Thoracic aorta (tissue), 2 donors: ENCODE results near the gene FOCAD. TPM values are rescaled to one million over a fixed set of nuclear protein-coding genes. Genes with fewer than 3 reads are reported as not detected.

Source experiments
- ATAC-seq: fragments of 150-250 bp; one replicate; pipeline ENCODE4 v1.8.0; 2017; ENCODE audit warnings: low read depth; ENCODE audit not compliant: insufficient number of reproducible peaks, low FRiP score
- DNase-seq: peaks from one replicate; pipeline ENCODE4 v3.0.0-alpha.2; 2020; ENCODE audit warnings: low spot score
- H3K27ac ChIP-seq, 2 donors: fragments of 200-600 bp; sonication (generic); 1 replicate in 1 of 2; 2 replicates in 1 of 2; pipeline ENCODE4 v1.5.1; 2016; ENCODE audit warnings: mild to moderate bottlenecking in 2 of 2, moderate library complexity in 2 of 2
- H3K27me3 ChIP-seq: fragments of 200-600 bp; sonication (generic); replicated peaks from 2 replicates; pipeline ENCODE4 v1.6.0; 2016; ENCODE audit warnings: mild to moderate bottlenecking; ENCODE audit not compliant: insufficient read depth
- H3K36me3 ChIP-seq: fragments of 200-600 bp; sonication (generic); one replicate; pipeline ENCODE4 v1.5.1; 2016
- H3K4me1 ChIP-seq, 2 donors: fragments of 200-600 bp; sonication (generic); 1 replicate in 1 of 2; 2 replicates in 1 of 2; pipeline versions ENCODE4 v1.5.1 to v1.6.0; 2016; ENCODE audit warnings: low read depth in 2 of 2, mild to moderate bottlenecking in 1 of 2; ENCODE audit not compliant: control insufficient read depth in 1 of 2
- H3K4me3 ChIP-seq: fragments of 200-600 bp; sonication (generic); 2 replicates; pipeline ENCODE4 v1.5.1; 2016; ENCODE audit warnings: mild to moderate bottlenecking
- H3K9me3 ChIP-seq: fragments of 200-600 bp; sonication (generic); 2 replicates; pipeline ENCODE4 v1.5.1; 2016
- total RNA-seq, 2 donors: library from RNA; depleted of rRNA; stranded (reverse); fragments of >200 nt; gene quantifications; one replicate each; pipeline versions ENCODE4 v1.1.0 to v1.2.3, GENCODE V29; 2016
- TF ChIP-seq, protein P1 (sequence below): fragments of 200-600 bp; sonication (generic); IDR thresholded peaks from one replicate; pipeline ENCODE4 v1.5.1; 2019; ENCODE audit warnings: antibody characterized with exemption

The FOCAD gene
- total RNA-seq, 2 donors from 2014 or later: 33.1 to 45.9 TPM

DNA sequence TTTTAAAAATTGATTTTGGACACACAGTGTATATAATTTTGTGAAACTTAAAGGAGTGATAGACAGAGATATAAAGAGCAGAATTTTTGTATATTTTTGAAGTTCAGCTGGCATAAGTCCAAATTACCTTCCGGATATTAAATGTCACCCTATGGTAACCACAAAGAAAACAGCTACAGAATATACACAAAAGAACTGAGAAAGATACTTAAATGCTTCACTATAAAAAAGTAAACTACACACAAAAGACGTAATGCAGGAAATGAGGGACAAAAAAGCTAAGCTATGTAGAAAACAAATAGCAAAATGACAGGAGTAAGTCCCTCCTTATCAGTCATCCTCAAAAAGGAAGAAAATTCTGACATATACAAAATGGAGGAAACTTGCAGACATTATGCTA is 318.0 kb downstream of the FOCAD start:
- ATAC-seq (no peak), DNase-seq (no peak)
- H3K27me3 ChIP-seq: no peaks in the 10 kb centered on the region
- H3K27ac ChIP-seq: no peak overlapping the region
- TF ChIP-seq, protein P1, sequence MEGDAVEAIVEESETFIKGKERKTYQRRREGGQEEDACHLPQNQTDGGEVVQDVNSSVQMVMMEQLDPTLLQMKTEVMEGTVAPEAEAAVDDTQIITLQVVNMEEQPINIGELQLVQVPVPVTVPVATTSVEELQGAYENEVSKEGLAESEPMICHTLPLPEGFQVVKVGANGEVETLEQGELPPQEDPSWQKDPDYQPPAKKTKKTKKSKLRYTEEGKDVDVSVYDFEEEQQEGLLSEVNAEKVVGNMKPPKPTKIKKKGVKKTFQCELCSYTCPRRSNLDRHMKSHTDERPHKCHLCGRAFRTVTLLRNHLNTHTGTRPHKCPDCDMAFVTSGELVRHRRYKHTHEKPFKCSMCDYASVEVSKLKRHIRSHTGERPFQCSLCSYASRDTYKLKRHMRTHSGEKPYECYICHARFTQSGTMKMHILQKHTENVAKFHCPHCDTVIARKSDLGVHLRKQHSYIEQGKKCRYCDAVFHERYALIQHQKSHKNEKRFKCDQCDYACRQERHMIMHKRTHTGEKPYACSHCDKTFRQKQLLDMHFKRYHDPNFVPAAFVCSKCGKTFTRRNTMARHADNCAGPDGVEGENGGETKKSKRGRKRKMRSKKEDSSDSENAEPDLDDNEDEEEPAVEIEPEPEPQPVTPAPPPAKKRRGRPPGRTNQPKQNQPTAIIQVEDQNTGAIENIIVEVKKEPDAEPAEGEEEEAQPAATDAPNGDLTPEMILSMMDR: no peak
- peaks cover 4% of the 10 kb centered on the region for H3K36me3 ChIP-seq
- H3K9me3 ChIP-seq: no peaks in the 10 kb centered on the region
- no peak overlapping the region for H3K4me3 ChIP-seq
- H3K4me1 ChIP-seq: peaks cover 0 to 4% of the 10 kb centered on the region in 2 donors

DNA sequence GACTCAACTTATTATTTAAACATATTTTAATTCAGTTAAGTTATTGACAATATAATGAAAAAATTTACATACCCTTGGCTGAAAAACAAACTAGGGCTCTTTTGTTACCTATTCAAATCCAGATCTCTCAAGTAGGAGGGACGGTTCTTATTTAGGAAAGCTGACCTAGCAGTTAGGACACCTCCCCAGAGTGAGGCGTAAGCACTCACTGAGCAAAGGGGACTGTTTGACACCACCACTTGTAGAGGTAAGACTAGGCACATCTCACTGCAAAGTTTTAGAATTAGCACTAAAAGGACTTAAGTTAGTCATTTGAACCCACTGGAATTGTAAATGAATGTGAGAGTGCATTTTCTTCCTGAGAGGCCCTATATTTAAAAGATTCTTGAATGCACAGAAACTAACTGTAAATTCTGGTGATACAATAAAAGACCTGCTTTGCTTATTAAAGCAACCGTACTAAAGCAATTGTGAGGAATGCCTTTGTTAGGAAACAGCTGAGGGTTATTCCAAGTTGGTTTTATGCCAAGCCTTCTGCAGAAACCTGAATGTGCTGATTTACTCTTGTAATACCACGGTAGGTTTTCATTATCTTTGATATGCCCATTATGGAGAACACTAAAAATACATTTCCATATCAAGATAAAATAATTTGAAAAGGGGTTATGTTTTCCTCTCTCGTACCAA is 331.2 kb downstream of the FOCAD start:
- H3K27me3 ChIP-seq: no peaks in the 10 kb centered on the region
- peaks cover 9 to 12% of the 10 kb centered on the region in 2 donors for H3K4me1 ChIP-seq
- ATAC-seq (no peak), DNase-seq (no peak)
- no peak overlapping the region for H3K4me3 ChIP-seq
- H3K36me3 ChIP-seq: no peaks in the 10 kb centered on the region
- no peaks in the 10 kb centered on the region for H3K9me3 ChIP-seq
- TF ChIP-seq, protein P1: no peak
- H3K27ac ChIP-seq: no peak overlapping the region

DNA sequence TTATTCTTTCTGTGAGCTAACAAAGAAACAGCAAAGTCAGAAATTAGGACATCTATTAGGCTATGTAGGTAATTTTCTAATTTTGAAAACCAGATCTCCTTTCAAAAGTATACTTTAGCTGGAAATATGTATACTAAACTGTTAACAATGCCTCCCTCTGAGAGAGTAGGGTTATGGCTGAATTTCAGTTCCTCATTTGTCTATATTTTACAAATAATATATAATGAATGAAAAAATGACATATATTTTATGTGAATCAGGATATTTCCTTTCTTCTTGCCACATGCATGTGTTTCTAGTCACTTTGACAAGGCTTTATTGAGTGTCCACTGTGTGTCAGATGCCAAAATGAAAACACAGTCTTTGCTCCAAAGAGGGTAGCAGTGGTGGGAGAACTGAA is 331.9 kb downstream of the FOCAD start:
- Histone ChIP-seq H3K27ac (no peak overlapping the region), H3K27me3 (no peaks in the 10 kb centered on the region)

DNA sequence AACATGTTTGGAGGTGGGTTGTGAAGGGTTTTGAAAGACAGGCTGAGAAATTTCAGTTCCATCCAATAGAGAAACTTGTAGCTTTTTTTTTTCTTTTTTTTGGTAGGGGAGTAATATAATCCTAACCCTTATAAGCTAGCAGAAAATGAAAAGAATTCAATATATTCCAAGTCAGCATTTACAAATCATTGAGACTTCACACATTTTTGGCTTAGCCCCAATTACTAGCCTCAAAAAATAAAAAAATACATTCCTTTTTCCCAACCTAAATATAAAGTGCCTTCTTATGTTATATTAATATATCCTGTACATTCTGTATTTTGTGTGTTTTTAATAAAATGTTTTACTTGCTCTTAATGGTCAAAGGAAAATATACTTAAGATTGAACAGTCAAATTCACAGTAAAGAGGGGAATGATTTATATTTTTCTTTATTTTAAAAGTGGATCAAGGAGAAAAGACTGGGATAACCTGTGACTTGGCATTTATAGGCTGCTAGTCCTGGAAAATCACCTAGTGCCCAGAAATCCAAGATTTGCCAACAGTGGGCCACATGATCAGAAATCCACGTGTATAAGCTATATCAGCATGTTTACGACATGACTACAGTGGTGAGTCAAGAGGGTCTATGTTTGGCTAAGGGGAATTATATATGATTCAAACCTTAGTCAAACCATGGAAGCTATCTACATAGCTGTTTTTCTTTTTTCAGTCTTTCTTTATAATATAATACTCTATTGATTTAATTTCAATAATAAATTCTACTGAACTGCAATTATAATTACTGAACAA is 332.8 kb downstream of the FOCAD start:
- no peak for DNase-seq
- Histone ChIP-seq H3K36me3 (no peaks in the 10 kb centered on the region), H3K27ac (no peak overlapping the region), H3K9me3 (no peaks in the 10 kb centered on the region), H3K27me3 (no peaks in the 10 kb centered on the region), H3K4me3 (no peak overlapping the region), H3K4me1 (peaks cover 9 to 12% of the 10 kb centered on the region in 2 donors)
- ATAC-seq: no peak
- TF ChIP-seq, protein P1: no peak

More for the DNA sequence above, 331.9 kb downstream of the FOCAD start:
- TF ChIP-seq, protein P1: no peak
- no peaks in the 10 kb centered on the region for H3K9me3 ChIP-seq
- H3K4me3 ChIP-seq: no peak overlapping the region
- no peaks in the 10 kb centered on the region for H3K36me3 ChIP-seq
- peaks cover 9 to 12% of the 10 kb centered on the region in 2 donors for H3K4me1 ChIP-seq
- no peak for ATAC-seq
- no peak for DNase-seq

DNA sequence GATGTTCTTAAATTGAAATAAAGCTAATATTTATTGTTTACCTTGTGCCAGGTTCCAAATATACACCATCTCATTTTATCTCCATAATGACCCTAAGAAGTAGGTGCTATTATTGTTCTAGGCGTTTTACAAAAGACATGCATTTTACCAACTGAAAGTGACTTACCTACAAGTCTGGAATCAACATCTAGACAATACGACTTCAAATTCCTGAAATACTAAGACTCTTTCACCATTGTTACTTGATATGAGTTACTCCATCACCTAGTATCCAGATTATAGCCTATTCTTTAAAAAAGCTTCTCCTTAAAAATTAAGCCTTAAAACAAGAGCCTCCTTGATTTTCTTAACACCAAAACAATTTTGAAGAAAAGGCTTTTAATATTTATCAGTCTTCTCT is 334.1 kb downstream of the FOCAD start:
- no peak for DNase-seq
- ATAC-seq: no peak

More for the DNA sequence above, 334.1 kb downstream of the FOCAD start:
- H3K4me1 ChIP-seq: peaks cover 9 to 12% of the 10 kb centered on the region in 2 donors
- H3K27me3 ChIP-seq: no peaks in the 10 kb centered on the region
- H3K4me3 ChIP-seq: no peak overlapping the region
- no peaks in the 10 kb centered on the region for H3K36me3 ChIP-seq
- H3K27ac ChIP-seq: no peak overlapping the region
- H3K9me3 ChIP-seq: no peaks in the 10 kb centered on the region
- TF ChIP-seq, protein P1: no peak
